ENCODE data around the gene SUSD2. TPM values are rescaled to one million over a fixed set of nuclear protein-coding genes. Genes with fewer than 3 reads are reported as not detected.

The SUSD2 gene
- total and polyA plus RNA-seq, 2 of the 8 experiments (the other 6 are each of a cell fraction or from before 2014, with no cell fraction given), result 2.0 to 4.8 TPM

DNA sequence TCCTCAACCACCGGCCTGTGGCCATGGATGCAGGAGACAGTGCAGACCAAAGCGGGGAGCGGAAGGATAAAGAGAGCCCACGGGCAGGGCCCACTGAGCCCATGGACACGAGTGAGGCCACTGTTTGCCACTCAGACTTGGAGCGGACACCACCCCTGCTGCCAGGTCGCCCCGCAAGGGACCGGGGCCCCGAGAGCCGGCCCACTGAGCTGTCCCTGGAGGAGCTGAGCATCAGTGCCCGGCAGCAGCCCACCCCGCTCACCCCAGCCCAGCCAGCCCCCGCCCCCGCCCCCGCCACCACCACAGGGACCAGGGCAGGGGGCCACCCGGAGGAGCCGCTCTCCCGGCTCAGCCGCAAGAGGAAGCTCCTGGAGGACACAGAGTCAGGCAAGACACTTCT lies 14.5 kb upstream of the SUSD2 start:
- Histone ChIP-seq H4K91ac (replicated peaks; ENCODE audit: insufficient read length, low read length) (no peak overlapping the region), H3K23me2 (ENCODE audit: low read depth, low read length) (no peaks in the 10 kb centered on the region), H3K4me3 (ENCODE audit: extremely low read depth in 1 of 4, insufficient read depth in 2 of 4, low read depth in 3 of 4, low read length in 4 of 4) (no peak overlapping the region), H3K79me1 (ENCODE audit: low read depth, low read length) (no peaks in the 10 kb centered on the region), H2BK12ac (ENCODE audit: low read depth, low read length) (no peak overlapping the region), H3K27me3 (replicated peaks in 1 of 4; ENCODE audit: control insufficient read depth in 3 of 4, extremely low read depth in 1 of 4, insufficient read depth in 3 of 4, low read length in 3 of 4) (no peaks in the 10 kb centered on the region), H3K79me2 (ENCODE audit: control insufficient read depth in 1 of 2, insufficient read depth in 2 of 2, low read length in 2 of 2) (no peaks in the 10 kb centered on the region), H3K4me1 (replicated peaks in 1 of 4; ENCODE audit: control insufficient read depth in 3 of 4, insufficient read depth in 4 of 4, low read length in 3 of 4) (peaks cover 0 to 3% (median 1%) of the 10 kb centered on the region in 4 experiments; a peak in 1 of 7 replicates), H3K36me3 (ENCODE audit: control insufficient read depth in 2 of 4, insufficient read depth in 4 of 4, low read length in 3 of 4) (peaks cover 2 to 6% (median 4%) of the 10 kb centered on the region in 4 experiments; a peak in 3 of 8 replicates), H2BK120ac (replicated peaks; ENCODE audit: low read depth, low read length) (no peak overlapping the region), H3K4me2 (ENCODE audit: insufficient read depth in 1 of 2, low read depth in 2 of 2, low read length in 2 of 2) (no peak overlapping the region), H2AK5ac (ENCODE audit: low read depth, low read length) (no peak overlapping the region), H2BK20ac (ENCODE audit: low read length) (no peak overlapping the region), H4K8ac (ENCODE audit: extremely low read depth, insufficient read depth, low read length) (no peak overlapping the region), H3K4ac (replicated peaks; ENCODE audit: insufficient read length, low read depth, low read length) (no peak overlapping the region), H3K9me3 (ENCODE audit: insufficient read depth in 2 of 2, low read depth in 1 of 2, low read length in 1 of 2) (no peaks in the 10 kb centered on the region), H4K20me1 (replicated peaks in 1 of 2; ENCODE audit: control insufficient read depth in 1 of 2, insufficient read depth in 2 of 2, low read length in 2 of 2) (peaks cover 0 to 4% of the 10 kb centered on the region in 2 experiments), H2AFZ (ENCODE audit: low read length) (no peak overlapping the region), H3K14ac (ENCODE audit: insufficient read length) (no peak overlapping the region), H3K56ac (replicated peaks; ENCODE audit: insufficient read length, low read depth, low read length) (no peak overlapping the region), H2BK5ac (ENCODE audit: low read depth, low read length) (no peak overlapping the region), H4K5ac (ENCODE audit: insufficient read length, low read depth, low read length) (no peak overlapping the region), H2BK15ac (ENCODE audit: low read length) (no peak overlapping the region), H3K18ac (ENCODE audit: extremely low read depth, low read length) (no peak overlapping the region), H3K23ac (ENCODE audit: insufficient read length) (no peak overlapping the region), H3K27ac (ENCODE audit: low read depth, low read length) (no peak overlapping the region), H3K9ac (replicated peaks in 1 of 4; ENCODE audit: extremely low read depth in 1 of 4, low read depth in 3 of 4, low read length in 3 of 4) (no peak overlapping the region)
- ChIA-PET POLR2A (ENCODE audit: partially characterized antibody) (interaction anchor here (0.7 kb wide), 1 partner anchor 252 kb away, joined by 3 read pairs; no protein-coding TSS in a partner anchor), CTCF (ENCODE audit: partially characterized antibody) (interaction anchor here (1.8 to 19.1 kb wide), 3 partner anchors 9 to 59 kb away, joined by 6 to 301 read pairs (median 44); no protein-coding TSS in a partner anchor)
- FAIRE-seq, result no peak
- 93% methylated on average over 13 of the region's 20 CpGs; no CpG with 5 or more reads in 1 of the 2 experiments for WGBS, 2 experiments (ENCODE audit: extremely low coverage in 1 of 2, insufficient coverage in 1 of 2, insufficient read length in 1 of 2, insufficient replicate concordance in 2 of 2, low coverage in 1 of 2, low lambda C conversion rate in 2 of 2, missing lambda C conversion rate in 1 of 2)
- no peak for DNase-seq (ENCODE audit: low read depth in 1 of 2, low spot score in 2 of 2)
- TF ChIP-seq, protein P1, sequence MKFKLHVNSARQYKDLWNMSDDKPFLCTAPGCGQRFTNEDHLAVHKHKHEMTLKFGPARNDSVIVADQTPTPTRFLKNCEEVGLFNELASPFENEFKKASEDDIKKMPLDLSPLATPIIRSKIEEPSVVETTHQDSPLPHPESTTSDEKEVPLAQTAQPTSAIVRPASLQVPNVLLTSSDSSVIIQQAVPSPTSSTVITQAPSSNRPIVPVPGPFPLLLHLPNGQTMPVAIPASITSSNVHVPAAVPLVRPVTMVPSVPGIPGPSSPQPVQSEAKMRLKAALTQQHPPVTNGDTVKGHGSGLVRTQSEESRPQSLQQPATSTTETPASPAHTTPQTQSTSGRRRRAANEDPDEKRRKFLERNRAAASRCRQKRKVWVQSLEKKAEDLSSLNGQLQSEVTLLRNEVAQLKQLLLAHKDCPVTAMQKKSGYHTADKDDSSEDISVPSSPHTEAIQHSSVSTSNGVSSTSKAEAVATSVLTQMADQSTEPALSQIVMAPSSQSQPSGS (IDR thresholded peaks at IDR 0.05; ENCODE audit: low read length), result no peak
